SU-DHL-6 (cell line): ENCODE data around the gene UTP4.

Experiments used
- H2AFZ ChIP-seq: fragments of 200-600 bp; sonication (generic); 2 replicates; pipeline ENCODE4 v1.6.1; 2014; ENCODE audit warnings: low read depth, mild to moderate bottlenecking, moderate library complexity, mixed read lengths, antibody characterized with exemption, low read length; ENCODE audit not compliant: severe bottlenecking
- H3F3A ChIP-seq: fragments of 200-600 bp; shearing (Covaris generic); 2 replicates; pipeline ENCODE4 v1.6.0; 2016; ENCODE audit warnings: antibody characterized with exemption, mild to moderate bottlenecking; ENCODE audit not compliant: insufficient read depth
- H3K27ac ChIP-seq: fragments of 200-600 bp; sonication (generic); 2 replicates; pipeline ENCODE4 v1.5.1; 2016; ENCODE audit warnings: low read depth, mild to moderate bottlenecking, low read length, moderate library complexity, mixed read lengths
- H3K27me3 ChIP-seq: fragments of 200-600 bp; sonication (generic), shearing (Covaris generic); 2 replicates; pipeline ENCODE4 v1.6.0; 2014; ENCODE audit warnings: mild to moderate bottlenecking, low read length
- H3K36me3 ChIP-seq: fragments of 200-600 bp; sonication (generic); 2 replicates; pipeline ENCODE4 v1.6.1; 2014; ENCODE audit warnings: mild to moderate bottlenecking, low read length, mixed read lengths
- H3K4me2 ChIP-seq: fragments of 300-600, 200-600 bp; shearing (Covaris generic), sonication (generic); 2 replicates; pipeline ENCODE4 v1.6.0; 2014; ENCODE audit warnings: low read length, low read depth, mild to moderate bottlenecking; ENCODE audit not compliant: poor library complexity, severe bottlenecking
- H3K4me3 ChIP-seq: fragments of 200-600 bp; sonication (generic); 2 replicates; pipeline ENCODE4 v1.5.1; 2014; ENCODE audit warnings: antibody characterized with exemption, low read length, mild to moderate bottlenecking, mixed read lengths; ENCODE audit not compliant: insufficient read depth, poor library complexity, severe bottlenecking
- H3K79me2 ChIP-seq: fragments of 200-600 bp; sonication (generic); 2 replicates; pipeline ENCODE4 v1.6.1; 2014; ENCODE audit warnings: mild to moderate bottlenecking, low read length, moderate library complexity; ENCODE audit not compliant: insufficient read depth
- H3K9ac ChIP-seq: fragments of 200-600 bp; sonication (generic); 2 replicates; pipeline ENCODE4 v1.7.0; 2014; ENCODE audit warnings: mild to moderate bottlenecking, low read length
- H3K9me2 ChIP-seq: fragments of 200-600 bp; sonication (generic); replicated peaks from 2 replicates; pipeline ENCODE4 v1.6.1; 2014; ENCODE audit warnings: low read length; ENCODE audit not compliant: insufficient read depth
- H3K9me3 ChIP-seq: fragments of 200-600 bp; sonication (generic); 2 replicates; pipeline ENCODE4 v1.6.1; 2014; ENCODE audit warnings: low read length, mixed read lengths; ENCODE audit not compliant: insufficient read depth
- H4K20me1 ChIP-seq: fragments of 200-600 bp; sonication (generic); 2 replicates; pipeline ENCODE4 v1.6.1; 2014; ENCODE audit warnings: low read depth, mild to moderate bottlenecking, antibody characterized with exemption, low read length, moderate library complexity, mixed read lengths
- EZH2phosphoT487 ChIP-seq: fragments of 200-600 bp; sonication (generic), shearing (Covaris generic); conservative IDR thresholded peaks from 2 replicates; pipeline ENCODE4 v1.6.1; 2018; ENCODE audit warnings: mild to moderate bottlenecking, antibody characterized with exemption, low read length, moderate library complexity, mixed read lengths
- TF ChIP-seq, protein P1 (sequence below): fragments of 200-600 bp; sonication (generic); IDR thresholded peaks from one replicate; pipeline ENCODE4 v1.5.1; 2017; ENCODE audit warnings: antibody characterized with exemption, mild to moderate bottlenecking, low read length, moderate library complexity; ENCODE audit not compliant: insufficient read depth, poor library complexity, severe bottlenecking

UTP4 gene

GRCh38 chr16:69186642-69187445 is 54.4 kb downstream of the UTP4 start, which contains the start of gene SNTB2:
TSS of gene SNTB2 (plus strand) at chr16:69187164. CDS start at chr16:69187167, 3 bp downstream.
- Histone ChIP-seq H3K27ac (peak within 1 kb of the TSS; percentile 90), H4K20me1 (no peaks in the 10 kb centered on the region)
- TF ChIP-seq EZH2phosphoT487 = no peak
- TF ChIP-seq, protein P1, sequence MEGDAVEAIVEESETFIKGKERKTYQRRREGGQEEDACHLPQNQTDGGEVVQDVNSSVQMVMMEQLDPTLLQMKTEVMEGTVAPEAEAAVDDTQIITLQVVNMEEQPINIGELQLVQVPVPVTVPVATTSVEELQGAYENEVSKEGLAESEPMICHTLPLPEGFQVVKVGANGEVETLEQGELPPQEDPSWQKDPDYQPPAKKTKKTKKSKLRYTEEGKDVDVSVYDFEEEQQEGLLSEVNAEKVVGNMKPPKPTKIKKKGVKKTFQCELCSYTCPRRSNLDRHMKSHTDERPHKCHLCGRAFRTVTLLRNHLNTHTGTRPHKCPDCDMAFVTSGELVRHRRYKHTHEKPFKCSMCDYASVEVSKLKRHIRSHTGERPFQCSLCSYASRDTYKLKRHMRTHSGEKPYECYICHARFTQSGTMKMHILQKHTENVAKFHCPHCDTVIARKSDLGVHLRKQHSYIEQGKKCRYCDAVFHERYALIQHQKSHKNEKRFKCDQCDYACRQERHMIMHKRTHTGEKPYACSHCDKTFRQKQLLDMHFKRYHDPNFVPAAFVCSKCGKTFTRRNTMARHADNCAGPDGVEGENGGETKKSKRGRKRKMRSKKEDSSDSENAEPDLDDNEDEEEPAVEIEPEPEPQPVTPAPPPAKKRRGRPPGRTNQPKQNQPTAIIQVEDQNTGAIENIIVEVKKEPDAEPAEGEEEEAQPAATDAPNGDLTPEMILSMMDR = no peak

DNA sequence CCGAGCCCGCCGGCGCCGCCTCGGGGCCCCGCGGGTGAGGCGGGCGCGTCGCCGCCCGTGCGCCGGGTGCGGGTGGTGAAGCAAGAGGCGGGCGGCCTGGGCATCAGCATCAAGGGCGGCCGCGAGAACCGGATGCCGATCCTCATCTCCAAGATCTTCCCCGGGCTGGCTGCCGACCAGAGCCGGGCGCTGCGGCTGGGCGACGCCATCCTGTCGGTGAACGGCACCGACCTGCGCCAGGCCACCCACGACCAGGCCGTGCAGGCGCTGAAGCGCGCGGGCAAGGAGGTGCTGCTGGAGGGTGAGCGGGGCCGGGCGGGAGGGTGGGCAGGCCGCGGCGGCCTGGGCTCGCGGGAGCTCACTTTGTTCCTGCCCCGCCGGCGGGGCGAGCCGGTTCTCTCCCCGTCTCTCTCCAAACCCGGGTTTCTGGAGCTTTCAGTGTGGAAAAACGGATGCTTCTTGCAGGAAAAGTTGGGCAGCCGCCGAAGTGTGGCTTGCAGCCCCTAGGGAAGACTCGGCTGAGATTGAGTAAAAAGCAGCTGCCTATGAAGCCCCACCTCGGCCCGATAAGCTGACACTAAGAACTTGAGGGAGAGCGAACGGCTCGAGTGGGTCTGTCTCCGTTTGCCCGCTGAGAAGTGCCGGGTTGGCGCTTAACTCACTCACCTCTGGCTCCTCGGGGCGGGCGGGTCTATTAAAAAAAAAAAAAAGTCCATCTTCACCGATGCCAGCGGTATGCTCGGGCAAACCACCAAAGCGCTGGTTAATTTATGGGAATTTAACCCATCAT is 55.2 kb downstream of the UTP4 start:
- 0 out of 2 replicates have a peak, but pooled peaks cover 5% of the 10 kb centered on the region for H4K20me1 ChIP-seq
- H3K9me3 ChIP-seq = no peaks in the 10 kb centered on the region
- peaks cover 35% of the 10 kb centered on the region for H3F3A ChIP-seq
- peaks cover 46% of the 10 kb centered on the region for H3K79me2 ChIP-seq
- H3K27me3 ChIP-seq = no peaks in the 10 kb centered on the region
- H3K36me3 ChIP-seq = no peaks in the 10 kb centered on the region
- no peaks in the 10 kb centered on the region for H3K9me2 ChIP-seq
- H3K4me2 ChIP-seq = peak overlapping the region; percentile 98
- H3K27ac ChIP-seq = peak overlapping the region; percentile 90
- H3K9ac ChIP-seq = peak overlapping the region; percentile 80
- H2AFZ ChIP-seq = no peak overlapping the region
- no peak for TF ChIP-seq EZH2phosphoT487
- TF ChIP-seq, protein P1 = no peak
- peak overlapping the region; percentile 94 for H3K4me3 ChIP-seq

More at GRCh38 chr16:69186642-69187445, 54.4 kb downstream of the UTP4 start, which contains the start of gene SNTB2:
- Histone ChIP-seq H3K4me2 (peak within 1 kb of the TSS; percentile 98), H3F3A (peaks cover 30% of the 10 kb centered on the region), H3K9me3 (no peaks in the 10 kb centered on the region), H3K9me2 (no peaks in the 10 kb centered on the region), H3K4me3 (peak within 1 kb of the TSS; percentile 94), H3K36me3 (no peaks in the 10 kb centered on the region), H3K9ac (peak within 1 kb of the TSS; percentile 80), H3K27me3 (no peaks in the 10 kb centered on the region), H3K79me2 (peaks cover 38% of the 10 kb centered on the region), H2AFZ (peak within 1 kb of the TSS; percentile 66)

DNA sequence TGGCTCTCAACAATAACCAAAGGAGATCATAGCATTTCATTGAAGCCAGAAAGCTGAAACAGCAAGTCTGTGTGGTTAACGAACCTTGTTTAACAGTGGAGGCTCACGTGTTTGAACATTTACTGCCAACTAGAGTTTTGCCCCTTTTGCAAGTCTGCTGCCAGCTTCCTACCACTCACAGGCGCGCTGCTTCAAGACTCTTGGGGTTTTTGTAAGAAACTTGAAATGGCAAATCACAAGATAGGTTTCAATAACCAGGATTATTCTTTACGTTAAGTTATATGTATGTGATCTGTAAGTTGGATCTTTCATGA is 55.7 kb downstream of the UTP4 start:
- Histone ChIP-seq H3K4me3 (peak overlapping the region; percentile 94), H3K79me2 (peaks cover 51% of the 10 kb centered on the region), H3K9ac (peak overlapping the region; percentile 80), H3K27me3 (no peaks in the 10 kb centered on the region), H4K20me1 (0 out of 2 replicates have a peak, but pooled peaks cover 8% of the 10 kb centered on the region), H3K27ac (peak overlapping the region; percentile 90), H2AFZ (no peak overlapping the region), H3K4me2 (peak overlapping the region; percentile 98), H3K9me2 (no peaks in the 10 kb centered on the region), H3K36me3 (no peaks in the 10 kb centered on the region), H3K9me3 (no peaks in the 10 kb centered on the region), H3F3A (peaks cover 36% of the 10 kb centered on the region)
- TF ChIP-seq, protein P1 = no peak
- no peak for TF ChIP-seq EZH2phosphoT487
